OCI-LY1 (cell line): Measurements from ENCODE around the gene SQSTM1.

Source experiments
- H2AFZ ChIP-seq: fragments of 200-600 bp; sonication (generic), shearing (Covaris generic); 2 replicates; pipeline ENCODE4 v1.6.0; 2014; ENCODE audit warnings: antibody characterized with exemption, mild to moderate bottlenecking, low read length
- H3F3A ChIP-seq: fragments of 200-600 bp; sonication (generic), shearing (Covaris generic); 2 replicates; pipeline ENCODE4 v1.6.0; 2014; ENCODE audit warnings: mild to moderate bottlenecking, antibody characterized with exemption, low read length, moderate library complexity; ENCODE audit not compliant: insufficient read depth
- H3K27ac ChIP-seq: fragments of 200-600 bp; sonication (generic); 2 replicates; pipeline ENCODE4 v1.5.1; 2014; ENCODE audit warnings: low read length, mixed run types, mild to moderate bottlenecking, low read depth; ENCODE audit not compliant: poor library complexity, severe bottlenecking
- H3K27me3 ChIP-seq: fragments of 200-600 bp; sonication (generic); 2 replicates; pipeline ENCODE4 v1.6.0; 2014; ENCODE audit warnings: antibody characterized with exemption, mild to moderate bottlenecking, low read length, moderate library complexity; ENCODE audit not compliant: insufficient read depth
- H3K36me3 ChIP-seq: fragments of 200-600 bp; sonication (generic); 2 replicates; pipeline ENCODE4 v1.6.1; 2014; ENCODE audit warnings: mild to moderate bottlenecking, antibody characterized with exemption, low read length, moderate library complexity, mixed read lengths; ENCODE audit not compliant: insufficient read depth
- H3K4me1 ChIP-seq: fragments of 200-600 bp; sonication (generic); 2 replicates; pipeline ENCODE4 v1.5.1; 2014; ENCODE audit warnings: mild to moderate bottlenecking, low read length, moderate library complexity; ENCODE audit not compliant: insufficient read depth, severe bottlenecking
- H3K4me2 ChIP-seq: fragments of 200-600 bp; sonication (generic), shearing (Covaris generic); 2 replicates; pipeline ENCODE4 v1.6.1; 2014; ENCODE audit warnings: low read length
- H3K4me3 ChIP-seq: fragments of 200-600 bp; sonication (generic); 2 replicates; pipeline ENCODE4 v1.5.1; 2014; ENCODE audit warnings: low read length, low read depth, mild to moderate bottlenecking, mixed read lengths; ENCODE audit not compliant: poor library complexity, severe bottlenecking
- H3K79me2 ChIP-seq: fragments of 200-600 bp; shearing (Covaris generic); 2 replicates; pipeline ENCODE4 v1.6.1; 2016; ENCODE audit warnings: mixed run types, low read length, mixed read lengths; ENCODE audit not compliant: insufficient read depth
- H3K9ac ChIP-seq: fragments of 200-600 bp; sonication (generic), shearing (Covaris generic); 2 replicates; pipeline ENCODE4 v1.6.1; 2014; ENCODE audit warnings: mild to moderate bottlenecking, low read length, mixed read lengths
- H3K9me2 ChIP-seq: fragments of 200-600 bp; sonication (generic), shearing (Covaris generic); 2 replicates; pipeline ENCODE4 v1.6.1; 2014; ENCODE audit warnings: low read depth, mild to moderate bottlenecking, low read length, mixed read lengths
- H3K9me3 ChIP-seq: fragments of 200-600 bp; shearing (Covaris generic); 2 replicates; pipeline ENCODE4 v1.6.1; 2014; ENCODE audit warnings: low read length, mixed read lengths
- H4K20me1 ChIP-seq: fragments of 200-600 bp; sonication (generic), shearing (Covaris generic); 2 replicates; pipeline ENCODE4 v1.6.0; 2016; ENCODE audit warnings: mild to moderate bottlenecking, low read length; ENCODE audit not compliant: insufficient read depth
- EZH2 ChIP-seq: fragments of 200-600 bp; sonication (generic), shearing (Covaris generic); IDR thresholded peaks from 2 replicates; pipeline ENCODE4 v1.8.0; 2017; ENCODE audit warnings: borderline replicate concordance, mixed run types, mild to moderate bottlenecking, antibody characterized with exemption, low read length, moderate library complexity, mixed read lengths
- TF ChIP-seq, protein P1 (sequence below): fragments of 200-600 bp; sonication (generic), shearing (Covaris generic); IDR thresholded peaks from 2 replicates; pipeline ENCODE4 v1.5.1; 2017; ENCODE audit warnings: mild to moderate bottlenecking, antibody characterized with exemption, low read length, moderate library complexity, mixed read lengths

SQSTM1 gene

DNA sequence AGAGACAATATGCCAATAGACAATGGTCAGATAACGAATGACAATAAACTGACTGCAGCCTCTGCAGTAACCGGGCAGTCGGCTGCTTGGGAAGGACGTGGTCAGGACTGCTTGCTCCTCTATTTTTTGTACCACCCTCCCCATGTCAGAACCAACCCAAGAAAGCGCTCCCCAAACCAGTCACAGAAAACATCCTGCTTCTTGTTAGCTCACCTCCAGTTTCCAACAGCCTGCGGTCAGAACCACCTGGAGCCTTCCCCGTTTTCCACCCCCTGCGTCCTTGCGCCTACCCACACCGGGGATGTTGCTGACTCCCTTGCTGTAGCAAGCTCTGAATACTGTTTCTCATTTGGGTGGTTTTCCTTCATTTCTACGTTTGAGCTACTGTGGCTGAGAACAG, 39.6 kb downstream of the SQSTM1 start:
- H3F3A ChIP-seq: peaks cover 3% of the 10 kb centered on the region; the same call in 1 of the 2 replicates
- no peak for TF ChIP-seq EZH2
- TF ChIP-seq, protein P1, sequence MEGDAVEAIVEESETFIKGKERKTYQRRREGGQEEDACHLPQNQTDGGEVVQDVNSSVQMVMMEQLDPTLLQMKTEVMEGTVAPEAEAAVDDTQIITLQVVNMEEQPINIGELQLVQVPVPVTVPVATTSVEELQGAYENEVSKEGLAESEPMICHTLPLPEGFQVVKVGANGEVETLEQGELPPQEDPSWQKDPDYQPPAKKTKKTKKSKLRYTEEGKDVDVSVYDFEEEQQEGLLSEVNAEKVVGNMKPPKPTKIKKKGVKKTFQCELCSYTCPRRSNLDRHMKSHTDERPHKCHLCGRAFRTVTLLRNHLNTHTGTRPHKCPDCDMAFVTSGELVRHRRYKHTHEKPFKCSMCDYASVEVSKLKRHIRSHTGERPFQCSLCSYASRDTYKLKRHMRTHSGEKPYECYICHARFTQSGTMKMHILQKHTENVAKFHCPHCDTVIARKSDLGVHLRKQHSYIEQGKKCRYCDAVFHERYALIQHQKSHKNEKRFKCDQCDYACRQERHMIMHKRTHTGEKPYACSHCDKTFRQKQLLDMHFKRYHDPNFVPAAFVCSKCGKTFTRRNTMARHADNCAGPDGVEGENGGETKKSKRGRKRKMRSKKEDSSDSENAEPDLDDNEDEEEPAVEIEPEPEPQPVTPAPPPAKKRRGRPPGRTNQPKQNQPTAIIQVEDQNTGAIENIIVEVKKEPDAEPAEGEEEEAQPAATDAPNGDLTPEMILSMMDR: no peak
- no peak overlapping the region for H3K4me2 ChIP-seq
- H3K27ac ChIP-seq: no peak overlapping the region
- H3K9me3 ChIP-seq: no peaks in the 10 kb centered on the region
- H3K9ac ChIP-seq: no peak overlapping the region
- H3K27me3 ChIP-seq: no peaks in the 10 kb centered on the region
- H3K4me3 ChIP-seq: no peak overlapping the region
- H3K9me2 ChIP-seq: no peaks in the 10 kb centered on the region
- no peaks in the 10 kb centered on the region for H4K20me1 ChIP-seq
- peaks cover 21% of the 10 kb centered on the region for H3K4me1 ChIP-seq
- H2AFZ ChIP-seq: no peak overlapping the region
- H3K79me2 ChIP-seq: no peaks in the 10 kb centered on the region
- peaks cover 34% of the 10 kb centered on the region for H3K36me3 ChIP-seq

DNA sequence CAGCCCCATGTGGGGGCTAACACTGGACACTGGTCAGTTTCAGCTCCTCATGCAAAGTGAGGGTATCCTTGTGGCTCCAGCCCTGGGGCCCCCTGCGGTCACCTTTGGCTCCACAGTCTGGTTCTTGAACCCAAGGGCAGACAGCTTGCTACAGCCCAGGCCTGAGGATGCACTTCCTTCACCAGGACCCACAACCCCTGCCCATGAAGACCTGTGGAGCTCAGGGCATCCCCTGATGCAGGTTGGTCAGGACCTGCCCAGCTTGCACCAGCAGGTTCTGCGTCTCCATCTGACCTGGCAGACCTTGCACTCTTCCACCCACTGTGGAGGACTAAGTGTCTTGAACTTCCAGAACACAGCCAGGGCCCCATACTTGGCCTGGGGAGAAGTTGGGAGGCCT, 41.6 kb downstream of the SQSTM1 start:
- H3K4me3 ChIP-seq: no peak overlapping the region
- no peak overlapping the region for H2AFZ ChIP-seq
- no peak overlapping the region for H3K9ac ChIP-seq
- H3K36me3 ChIP-seq: peaks cover 46% of the 10 kb centered on the region
- no peak overlapping the region for H3K4me2 ChIP-seq
- no peaks in the 10 kb centered on the region for H3K9me2 ChIP-seq
- H3K4me1 ChIP-seq: peaks cover 24% of the 10 kb centered on the region
- no peak overlapping the region for H3K27ac ChIP-seq
- H3F3A ChIP-seq: peaks cover 3% of the 10 kb centered on the region; the same call in 1 of the 2 replicates
- no peaks in the 10 kb centered on the region for H3K27me3 ChIP-seq
- no peaks in the 10 kb centered on the region for H3K79me2 ChIP-seq
- no peaks in the 10 kb centered on the region for H4K20me1 ChIP-seq
- TF ChIP-seq, protein P1: no peak
- TF ChIP-seq EZH2: no peak
- no peaks in the 10 kb centered on the region for H3K9me3 ChIP-seq

- peaks cover 21% of the 10 kb centered on the region for H3K4me1 ChIP-seq
- H2AFZ ChIP-seq: no peak overlapping the region
- H3K4me3 ChIP-seq: no peak overlapping the region
- no peaks in the 10 kb centered on the region for H3K27me3 ChIP-seq
- H3K9me3 ChIP-seq: no peaks in the 10 kb centered on the region
- TF ChIP-seq EZH2: no peak
- TF ChIP-seq, protein P1: no peak
- no peak overlapping the region for H3K4me2 ChIP-seq
- H3K79me2 ChIP-seq: no peaks in the 10 kb centered on the region
- peaks cover 46% of the 10 kb centered on the region for H3K36me3 ChIP-seq
- H4K20me1 ChIP-seq: no peaks in the 10 kb centered on the region
- no peaks in the 10 kb centered on the region for H3K9me2 ChIP-seq
- no peak overlapping the region for H3K9ac ChIP-seq
- H3K27ac ChIP-seq: no peak overlapping the region
- peaks cover 3% of the 10 kb centered on the region; the same call in 1 of the 2 replicates for H3F3A ChIP-seq
These were observed 42.2 kb downstream of the SQSTM1 start for GRCh38 chr5:179862891-179863290.
